CD4-positive, alpha-beta T cell treated with Interleukin-17A for 4 hours (primary cell): ENCODE measurements around the gene ACTL7A.

Experiments used
- DNase-seq: peaks from one replicate; pipeline ENCODE4 v3.0.0-alpha.2; 2020; ENCODE audit warnings: mixed read lengths

ACTL7A gene

GRCh38 chr9:108851138-108851537, 10.9 kb upstream of the ACTL7A start:
- no peak for DNase-seq

- no peak for DNase-seq
Measured at GRCh38 chr9:108852079-108852478, 10.0 kb upstream of the ACTL7A start.

- DNase-seq: no peak
Measured at GRCh38 chr9:108854094-108854493, 8.0 kb upstream of the ACTL7A start.

DNA sequence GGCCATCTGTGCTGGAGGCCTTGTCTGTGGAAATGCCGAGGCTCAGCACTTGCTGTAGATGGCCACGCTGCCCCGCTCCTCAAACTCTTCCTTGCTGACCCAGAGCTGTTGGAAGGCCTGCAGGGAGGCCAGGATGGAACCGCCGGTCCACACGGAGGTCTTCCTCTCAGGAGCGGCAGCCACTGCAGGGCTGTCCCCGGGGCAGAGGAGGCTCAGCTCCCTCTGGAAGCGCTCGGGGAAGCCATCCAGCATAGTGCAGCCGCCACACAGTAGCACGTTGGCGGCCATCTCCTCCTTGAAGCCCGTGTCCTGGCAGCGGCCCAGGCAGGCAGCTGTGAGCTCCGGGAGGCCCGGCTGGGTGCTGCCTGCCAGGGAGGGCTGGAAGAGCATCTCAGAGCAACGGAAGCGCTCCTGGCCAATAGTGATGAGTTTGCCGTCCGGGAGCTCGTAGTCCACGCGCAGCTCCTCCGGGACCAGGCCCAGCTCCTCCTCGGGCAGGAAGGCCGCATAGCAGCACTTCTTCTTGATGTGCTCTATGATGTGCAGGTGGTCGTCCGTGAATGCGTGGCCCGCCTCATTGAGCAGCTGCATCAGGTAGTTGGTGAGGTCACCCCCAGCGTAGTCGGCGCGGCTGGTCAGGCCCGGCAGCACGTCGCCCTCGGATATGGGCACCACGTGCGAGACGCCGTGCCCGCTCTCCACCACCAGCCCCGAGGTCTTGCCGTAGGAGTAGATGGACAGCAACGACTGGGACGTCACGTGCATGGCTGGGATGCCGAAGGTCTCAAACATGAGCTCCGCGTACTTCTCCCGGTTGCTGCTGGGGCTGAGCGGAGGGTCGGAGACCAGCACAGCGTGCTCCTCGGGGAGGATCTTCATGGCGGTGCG, 7.2 kb upstream of the ACTL7A start:
- no peak for DNase-seq

DNA sequence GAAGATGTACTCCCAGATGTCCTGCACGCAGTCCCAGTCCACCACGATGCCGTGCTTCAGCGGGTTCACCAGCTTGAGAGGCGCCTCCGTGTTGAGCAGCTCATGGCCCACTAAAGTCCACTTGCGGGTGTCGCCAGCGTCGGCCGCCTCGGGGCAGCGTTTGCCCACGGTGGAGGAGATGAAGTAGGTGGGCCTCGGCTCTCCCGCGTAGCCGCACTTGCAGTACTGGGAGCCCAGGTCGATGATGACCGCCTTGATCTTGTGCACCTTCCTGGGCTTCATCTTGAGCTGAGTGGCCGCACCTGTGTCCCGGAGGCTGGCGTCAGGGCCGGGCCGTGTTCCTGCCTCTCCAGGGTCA, 6.6 kb upstream of the ACTL7A start:
- DNase-seq: no peak

GRCh38 chr9:108855888-108856287, 6.2 kb upstream of the ACTL7A start, which contains the start of gene ACTL7B:
Gene ACTL7B, minus strand, starts transcription at chr9:108855986. Its CDS starts 56 bp downstream, at chr9:108855930.
- DNase-seq: no peak

GRCh38 chr9:108857572-108857971, 4.5 kb upstream of the ACTL7A start:
- no peak for DNase-seq

- DNase-seq: no peak
Measured at GRCh38 chr9:108859459-108860114, 2.5 kb upstream of the ACTL7A start.

- DNase-seq: no peak
Measured at GRCh38 chr9:108860354-108860753, 1.7 kb upstream of the ACTL7A start.

GRCh38 chr9:108860764-108861163, 1.3 kb upstream of the ACTL7A start:
- DNase-seq: no peak

- DNase-seq: no peak
Measured at GRCh38 chr9:108861464-108861863, 602 bp upstream of the ACTL7A start.

- DNase-seq: no peak
Measured at GRCh38 chr9:108863891-108864290, 1.8 kb downstream of the ACTL7A start.

GRCh38 chr9:108864446-108864845, 2.4 kb downstream of the ACTL7A start:
- no peak for DNase-seq

GRCh38 chr9:108865037-108865436, 3.0 kb downstream of the ACTL7A start:
- no peak for DNase-seq

DNA sequence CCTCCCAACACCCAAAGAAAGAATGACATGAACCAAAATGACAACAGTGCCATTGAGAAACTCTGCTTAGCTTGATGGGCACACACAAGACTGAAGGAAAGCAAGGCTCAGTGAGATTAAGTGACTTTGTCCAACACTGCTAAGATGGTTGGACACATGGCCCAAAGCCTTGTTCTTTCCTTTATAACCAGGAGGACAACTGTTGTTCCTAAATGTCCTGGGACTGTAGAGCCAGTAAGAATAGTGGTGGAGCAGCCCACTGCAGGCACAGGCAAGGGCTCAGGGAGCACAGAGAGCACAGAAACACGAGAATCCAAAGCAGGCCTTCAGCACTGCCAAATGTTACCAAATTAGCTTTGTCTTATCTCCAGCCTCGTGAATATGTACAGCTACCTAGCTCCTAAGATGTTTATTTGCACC, 3.9 kb downstream of the ACTL7A start:
- no peak for DNase-seq

- DNase-seq: no peak
Measured at GRCh38 chr9:108867116-108867515, 5.0 kb downstream of the ACTL7A start.

- DNase-seq: no peak
Measured at GRCh38 chr9:108867829-108868228, 5.8 kb downstream of the ACTL7A start.

GRCh38 chr9:108869092-108869725, 7.1 kb downstream of the ACTL7A start:
- DNase-seq: no peak

DNA sequence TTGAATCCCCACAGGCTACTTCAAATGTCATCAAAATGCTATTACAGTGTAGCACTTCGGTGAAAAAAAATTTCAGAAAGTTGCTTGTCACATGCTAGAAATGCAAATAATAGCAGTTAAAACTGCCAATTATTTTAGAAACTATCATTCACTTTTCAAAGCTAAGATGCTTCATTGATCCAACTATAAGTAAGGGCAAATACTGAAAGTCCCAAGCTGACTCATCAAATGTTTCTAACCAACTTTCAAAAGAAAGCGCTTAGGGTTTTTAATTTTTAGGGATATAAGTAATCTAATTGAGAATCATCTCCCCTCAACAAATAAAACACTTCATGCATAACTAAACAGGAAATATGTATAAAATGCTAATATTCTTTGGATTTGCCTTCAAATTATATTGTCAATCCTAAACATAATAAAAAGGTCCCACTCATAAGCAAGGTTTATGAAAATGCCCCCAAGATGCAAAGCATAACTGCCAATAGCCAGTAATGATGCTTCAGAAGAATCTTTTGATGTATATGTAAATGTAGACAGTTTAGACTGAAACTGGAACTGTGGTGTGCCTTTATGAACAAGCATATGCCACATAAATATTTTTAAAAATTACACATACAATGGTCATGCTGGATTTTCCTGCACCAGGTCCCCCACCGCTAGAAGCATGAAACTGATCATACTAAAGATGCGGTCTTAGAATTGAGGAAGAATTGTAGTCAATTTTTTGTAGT, 12.2 kb downstream of the ACTL7A start:
- no peak for DNase-seq

DNA sequence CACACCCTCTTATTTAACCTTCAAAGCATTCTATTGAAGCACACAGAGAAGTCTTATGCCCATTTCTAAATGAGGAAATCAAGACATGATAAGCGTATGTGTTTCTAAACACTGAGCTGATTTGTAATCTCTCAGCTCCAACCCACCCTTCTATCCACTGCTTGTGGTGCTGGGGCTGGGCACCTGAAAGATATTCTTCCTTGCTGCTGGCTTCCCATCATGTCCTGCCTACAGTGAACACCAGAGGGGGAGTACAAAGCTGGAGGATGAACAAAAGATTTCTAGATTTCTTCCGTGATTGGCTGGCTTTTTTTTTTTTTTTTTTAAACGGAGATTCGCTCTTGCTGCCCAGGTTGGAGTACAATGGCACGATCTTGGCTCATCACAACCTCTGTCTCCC, 14.4 kb downstream of the ACTL7A start:
- no peak for DNase-seq

DNA sequence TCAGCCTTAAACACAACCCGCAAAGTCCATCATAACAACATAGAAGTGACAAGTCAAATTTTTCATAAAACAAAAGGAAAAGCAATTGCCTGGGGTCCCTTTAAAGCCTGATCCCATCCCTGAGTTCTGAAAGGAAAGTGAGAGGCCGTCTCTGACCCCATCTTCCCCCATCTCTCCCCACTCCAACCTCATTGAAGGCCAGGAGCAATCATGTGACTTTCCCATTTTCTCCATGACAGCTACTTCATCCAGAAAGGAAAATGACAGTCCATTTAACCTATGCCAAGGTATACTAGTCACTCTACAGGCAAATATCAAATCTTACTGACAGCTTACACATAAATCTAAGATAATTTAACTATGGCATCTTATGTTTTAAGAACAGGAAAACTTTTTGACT, 15.5 kb downstream of the ACTL7A start:
- no peak for DNase-seq

DNA sequence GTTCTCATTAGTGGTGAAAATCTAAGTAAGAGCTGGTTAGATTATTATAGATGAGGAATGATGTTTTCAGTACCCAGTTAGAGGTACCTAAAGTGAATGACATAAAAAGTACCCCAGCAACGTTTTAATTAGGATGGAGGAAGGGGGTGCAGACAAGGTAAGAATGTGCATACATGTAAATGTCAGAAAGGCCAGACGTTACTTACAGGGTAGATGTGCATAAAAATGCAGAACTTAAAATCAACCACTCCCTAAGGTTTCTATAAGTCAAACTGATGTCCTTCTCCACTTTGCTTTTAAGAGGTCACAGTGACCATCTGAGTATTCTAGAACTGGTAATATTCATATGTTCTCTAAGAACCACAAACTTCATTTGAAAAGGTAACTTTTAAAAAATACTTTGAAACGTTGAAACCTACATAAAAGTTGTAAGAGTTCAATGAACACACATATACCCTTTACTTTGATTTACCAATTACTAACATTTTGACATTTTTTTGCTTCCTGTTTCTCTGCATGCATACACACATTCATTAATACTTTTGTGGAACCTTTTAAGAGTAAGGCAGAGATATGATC, 18.8 kb downstream of the ACTL7A start:
- DNase-seq: no peak
